ENCODE measurements around the gene RAB5B.
"Not testable (repeated sequence)": the region's sequence is repeated elsewhere in the genome, so short reads cannot be mapped to it uniquely, and the experiment has no call there.

RAB5B gene

DNA sequence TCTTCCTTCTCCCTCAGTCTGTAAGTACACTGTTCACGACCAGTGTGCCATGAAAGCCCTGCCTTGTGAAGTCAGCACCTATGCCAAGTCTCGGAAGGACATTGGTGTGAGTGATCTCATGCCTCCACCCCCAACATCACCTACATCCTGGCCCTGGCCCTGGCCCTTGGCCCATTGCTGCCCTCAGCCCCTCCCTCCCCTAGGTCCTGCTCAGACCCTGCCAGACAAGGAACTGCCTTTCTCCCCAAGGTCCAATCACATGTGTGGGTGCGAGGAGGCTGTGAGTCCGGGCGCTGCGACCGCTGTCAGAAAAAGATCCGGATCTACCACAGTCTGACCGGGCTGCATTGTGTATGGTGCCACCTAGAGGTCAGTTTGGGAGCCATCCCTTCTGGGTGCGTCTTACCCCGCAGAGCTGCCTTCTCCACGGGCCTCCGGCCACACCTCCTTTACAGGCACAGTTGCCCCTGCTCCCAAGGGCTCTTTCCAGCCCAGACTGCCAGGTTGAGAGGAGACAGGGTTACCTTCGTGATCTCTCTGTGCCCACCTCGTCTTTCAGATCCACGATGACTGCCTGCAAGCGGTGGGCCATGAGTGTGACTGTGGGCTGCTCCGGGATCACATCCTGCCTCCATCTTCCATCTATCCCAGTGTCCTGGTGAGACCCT, 33.7 kb upstream of the RAB5B start:
- DNase-seq (ENCODE audit: low read depth in 2 of 2) = peak in 1 of 2 experiments; percentile 50

- no peak for DNase-seq (ENCODE audit: low read depth in 2 of 2)
Observed at GRCh38 chr12:55942055-55942454, 31.8 kb upstream of the RAB5B start.

GRCh38 chr12:55942577-55943136, 31.2 kb upstream of the RAB5B start:
- no peak for DNase-seq (ENCODE audit: low read depth in 2 of 2)

GRCh38 chr12:55946553-55946952, 27.3 kb upstream of the RAB5B start:
- no peak for DNase-seq (ENCODE audit: low read depth in 2 of 2)

DNA sequence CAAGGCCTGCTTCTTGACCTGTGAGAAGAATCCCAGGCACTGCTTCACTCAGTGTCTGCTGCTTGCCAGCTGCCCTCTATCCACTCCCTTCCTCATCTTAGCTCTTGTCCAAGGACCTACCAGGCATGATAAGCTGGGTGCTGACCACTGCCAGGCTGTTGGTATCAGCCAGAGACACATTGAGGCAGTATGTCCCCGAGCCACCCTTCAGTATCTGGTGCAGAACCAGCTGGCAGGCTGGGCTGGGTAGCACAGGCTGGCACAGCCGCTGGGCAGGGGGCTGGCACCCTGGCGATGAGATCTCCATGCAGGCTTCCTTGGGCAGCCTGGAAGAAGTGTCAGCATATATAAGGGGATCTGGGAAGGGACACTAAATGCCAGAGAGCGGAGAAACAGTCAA, 18.5 kb upstream of the RAB5B start:
- DNase-seq (ENCODE audit: low read depth in 2 of 2) = no peak

DNA sequence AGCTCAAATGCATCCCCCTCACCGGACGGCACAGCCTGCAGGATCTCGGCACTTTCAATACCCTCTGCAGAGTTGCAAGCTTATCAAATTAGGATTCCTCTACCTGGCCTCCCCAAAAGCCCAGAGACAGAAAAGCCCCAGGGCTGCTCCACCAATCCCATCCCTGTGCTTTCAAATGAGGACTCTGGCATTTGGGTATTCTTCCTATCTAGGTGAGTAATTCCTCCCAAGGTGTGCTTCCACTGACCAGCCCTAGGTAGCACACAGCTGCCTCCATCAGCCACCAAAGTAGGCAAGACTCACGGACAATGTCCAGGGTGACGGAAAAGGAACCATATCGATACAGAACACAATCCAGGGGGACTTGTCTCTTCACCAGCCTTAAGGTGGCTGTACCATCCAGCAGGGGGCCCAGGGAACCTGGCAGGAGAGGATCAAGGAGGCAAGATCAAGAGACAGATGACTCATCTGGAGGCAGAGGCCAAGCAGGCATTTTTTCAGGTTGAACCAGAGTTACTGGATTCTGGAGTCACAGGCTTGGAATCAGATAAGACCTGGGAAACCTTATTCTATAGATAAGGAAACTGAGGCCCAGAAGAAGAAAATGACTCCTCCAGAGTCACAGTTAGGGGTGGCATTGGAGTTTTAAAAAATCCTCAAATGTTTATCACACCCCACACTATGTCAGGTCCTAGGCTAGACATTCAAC, 17.9 kb upstream of the RAB5B start:
- no peak for DNase-seq (ENCODE audit: low read depth in 2 of 2)

DNA sequence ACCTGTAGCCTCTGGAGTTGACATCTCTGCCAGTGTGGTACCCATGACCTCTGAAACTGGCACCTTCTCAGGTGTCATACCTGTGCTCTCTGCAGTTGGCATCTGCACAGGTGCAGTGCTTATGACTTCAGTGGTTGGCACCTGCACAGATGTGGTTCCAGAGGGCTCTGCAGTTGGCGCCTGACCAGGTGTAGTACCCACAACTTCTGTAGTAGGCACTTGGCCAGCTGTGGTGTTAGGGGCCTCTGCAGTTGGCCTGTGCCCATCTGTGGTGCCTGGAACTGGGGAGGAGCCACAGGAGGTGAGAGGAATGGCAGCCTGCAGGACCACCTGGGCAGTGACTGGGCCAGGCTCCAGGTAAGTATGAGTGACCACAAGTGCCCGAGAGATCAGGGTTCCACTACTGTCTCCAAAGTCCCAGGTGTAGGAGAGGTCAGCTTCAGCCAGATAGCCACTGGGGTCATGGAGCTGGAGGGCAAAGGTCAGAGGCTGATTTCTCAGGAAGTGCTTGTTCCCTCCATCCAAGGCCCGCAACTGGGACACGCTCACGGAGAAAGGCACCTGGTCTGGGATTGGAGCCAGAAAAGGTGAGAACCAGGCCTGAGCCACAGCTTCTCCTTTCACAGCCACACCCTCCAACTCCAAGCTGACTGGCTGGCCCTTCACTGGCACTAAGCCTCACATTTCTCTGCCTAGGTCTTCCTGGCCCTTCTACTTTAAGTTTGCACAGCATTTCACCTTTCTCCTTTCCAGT, 16.6 kb upstream of the RAB5B start:
- DNase-seq (ENCODE audit: low read depth in 2 of 2) = no peak

DNA sequence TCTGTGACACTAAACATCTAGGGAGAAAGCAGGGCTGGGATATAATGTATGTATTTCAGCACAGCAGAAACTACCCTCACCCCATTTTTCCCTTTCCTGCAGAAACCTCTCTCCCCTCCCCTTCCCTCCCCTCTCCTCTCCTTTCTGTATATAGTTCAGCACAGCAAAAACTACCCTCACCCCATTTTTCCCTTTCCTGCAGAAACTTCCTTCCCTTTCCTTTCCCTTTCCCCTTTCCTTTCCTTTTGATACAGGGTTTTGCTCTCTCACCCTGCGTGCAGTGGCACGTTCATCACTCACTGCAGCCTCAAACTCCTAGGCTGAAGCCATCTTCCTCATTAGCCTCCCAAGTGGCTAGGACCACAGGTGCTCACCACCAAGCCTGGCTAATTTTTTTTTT, 10.1 kb upstream of the RAB5B start:
- no peak for DNase-seq (ENCODE audit: low read depth in 2 of 2)

- no peak for DNase-seq (ENCODE audit: low read depth in 2 of 2)
Observed at GRCh38 chr12:55965240-55965639, 8.6 kb upstream of the RAB5B start.

GRCh38 chr12:55965941-55966407, 7.9 kb upstream of the RAB5B start, which contains the start of gene PMEL:
PMEL (minus strand) TSS chr12:55966042; CDS start chr12:55966011, 31 bp downstream.
- no peak for DNase-seq (ENCODE audit: low read depth in 2 of 2)

DNA sequence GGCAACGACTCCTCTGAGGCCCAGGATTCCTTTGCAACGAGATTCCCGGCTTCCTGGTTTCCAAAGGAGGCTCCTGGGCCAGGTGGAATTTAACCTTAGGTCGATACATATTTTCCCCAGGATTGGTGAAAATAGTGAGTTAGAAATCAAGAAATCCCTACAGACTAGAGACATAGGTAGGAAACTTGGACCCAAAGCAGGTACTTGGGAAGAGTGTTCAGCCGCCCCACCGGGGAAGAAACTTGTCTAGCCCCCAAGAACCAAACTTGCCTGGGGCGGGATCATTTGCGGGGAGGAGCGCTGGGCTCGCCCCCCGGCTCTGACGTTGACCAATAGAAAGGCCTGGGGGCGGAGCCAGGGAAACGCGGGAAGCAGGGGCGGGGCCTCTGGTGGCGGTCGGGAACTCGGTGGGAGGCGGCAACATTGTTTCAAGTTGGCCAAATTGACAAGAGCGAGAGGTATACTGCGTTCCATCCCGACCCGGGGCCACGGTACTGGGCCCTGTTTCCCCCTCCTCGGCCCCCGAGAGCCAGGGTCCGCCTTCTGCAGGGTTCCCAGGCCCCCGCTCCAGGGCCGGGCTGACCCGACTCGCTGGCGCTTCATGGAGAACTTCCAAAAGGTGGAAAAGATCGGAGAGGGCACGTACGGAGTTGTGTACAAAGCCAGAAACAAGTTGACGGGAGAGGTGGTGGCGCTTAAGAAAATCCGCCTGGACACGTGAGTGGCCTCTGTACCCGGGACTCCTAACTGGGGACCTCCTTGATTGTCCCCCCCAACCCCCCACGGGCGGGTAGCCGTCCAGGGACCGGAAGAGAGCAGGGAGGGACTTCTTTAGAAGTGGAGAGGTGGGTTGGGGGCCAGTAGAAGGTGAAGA, 7.2 kb upstream of the RAB5B start, which contains the start of gene CDK2:
CDK2 (plus strand) TSS at position 423 of the 874 bp plus-strand sequence; CDS start at position 602, 179 bp downstream.
- DNase-seq (ENCODE audit: low read depth in 2 of 2) = peak; percentile 37 to 42

DNA sequence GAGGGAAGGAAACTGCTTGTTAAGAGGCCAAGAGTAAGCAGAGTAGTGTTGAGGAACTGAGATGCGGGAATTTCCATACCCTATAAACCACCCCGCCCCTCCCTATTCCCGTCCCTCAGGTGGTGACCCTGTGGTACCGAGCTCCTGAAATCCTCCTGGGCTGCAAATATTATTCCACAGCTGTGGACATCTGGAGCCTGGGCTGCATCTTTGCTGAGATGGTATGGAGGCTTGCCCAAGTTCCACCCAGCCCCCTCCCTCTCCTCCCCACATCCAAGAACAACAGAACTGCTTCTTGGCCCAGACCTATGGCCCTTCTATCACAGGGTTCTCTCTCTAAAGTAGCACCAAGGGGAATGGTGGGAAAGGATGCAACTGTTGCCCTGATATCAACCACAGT, 4.5 kb upstream of the RAB5B start:
- no peak for DNase-seq (ENCODE audit: low read depth in 2 of 2)

DNA sequence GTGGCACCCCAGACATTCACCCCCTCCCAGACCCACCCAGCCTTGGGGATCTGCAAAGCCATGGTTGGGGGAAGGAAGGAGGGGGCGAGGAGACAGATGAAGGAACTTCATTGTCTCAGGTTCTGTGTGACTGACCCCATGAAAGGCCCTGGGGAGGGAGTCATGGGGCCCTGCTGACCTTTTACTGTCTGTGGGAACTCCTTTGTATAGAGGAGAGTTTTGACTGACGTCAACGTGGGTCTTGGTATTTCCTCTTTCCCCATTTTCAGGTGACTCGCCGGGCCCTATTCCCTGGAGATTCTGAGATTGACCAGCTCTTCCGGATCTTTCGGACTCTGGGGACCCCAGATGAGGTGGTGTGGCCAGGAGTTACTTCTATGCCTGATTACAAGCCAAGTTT, 3.1 kb upstream of the RAB5B start:
- DNase-seq (ENCODE audit: low read depth in 2 of 2) = no peak

DNA sequence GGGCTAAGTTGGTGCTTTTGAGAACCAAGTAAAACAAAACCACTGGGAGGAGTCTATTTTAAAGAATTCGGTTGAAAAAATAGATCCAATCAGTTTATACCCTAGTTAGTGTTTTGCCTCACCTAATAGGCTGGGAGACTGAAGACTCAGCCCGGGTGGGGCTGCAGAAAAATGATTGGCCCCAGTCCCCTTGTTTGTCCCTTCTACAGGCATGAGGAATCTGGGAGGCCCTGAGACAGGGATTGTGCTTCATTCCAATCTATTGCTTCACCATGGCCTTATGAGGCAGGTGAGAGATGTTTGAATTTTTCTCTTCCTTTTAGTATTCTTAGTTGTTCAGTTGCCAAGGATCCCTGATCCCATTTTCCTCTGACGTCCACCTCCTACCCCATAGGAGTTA, 1.8 kb upstream of the RAB5B start:
- no peak for DNase-seq (ENCODE audit: low read depth in 2 of 2)

DNA sequence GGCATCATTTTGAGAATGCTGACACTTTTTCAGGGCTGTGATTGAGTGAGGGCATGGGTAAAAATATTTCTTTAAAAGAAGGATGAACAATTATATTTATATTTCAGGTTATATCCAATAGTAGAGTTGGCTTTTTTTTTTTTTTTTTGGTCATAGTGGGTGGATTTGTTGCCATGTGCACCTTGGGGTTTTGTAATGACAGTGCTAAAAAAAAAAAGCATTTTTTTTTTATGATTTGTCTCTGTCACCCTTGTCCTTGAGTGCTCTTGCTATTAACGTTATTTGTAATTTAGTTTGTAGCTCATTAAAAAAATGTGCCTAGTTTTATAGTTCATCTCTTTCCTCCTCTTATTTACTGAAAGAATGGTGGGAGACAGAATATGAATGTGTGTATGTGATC, 1.4 kb upstream of the RAB5B start:
- DNase-seq (ENCODE audit: low read depth in 2 of 2) = no peak

- no peak for DNase-seq (ENCODE audit: low read depth in 2 of 2)
Observed at GRCh38 chr12:55972911-55973598, 823 bp upstream of the RAB5B start.

GRCh38 chr12:55974308-55974730, 441 bp downstream of the RAB5B start:
- DNase-seq (ENCODE audit: low read depth in 2 of 2) = no peak

- no peak for DNase-seq (ENCODE audit: low read depth in 2 of 2)
Observed at GRCh38 chr12:55978393-55978792, 4.5 kb downstream of the RAB5B start.

DNA sequence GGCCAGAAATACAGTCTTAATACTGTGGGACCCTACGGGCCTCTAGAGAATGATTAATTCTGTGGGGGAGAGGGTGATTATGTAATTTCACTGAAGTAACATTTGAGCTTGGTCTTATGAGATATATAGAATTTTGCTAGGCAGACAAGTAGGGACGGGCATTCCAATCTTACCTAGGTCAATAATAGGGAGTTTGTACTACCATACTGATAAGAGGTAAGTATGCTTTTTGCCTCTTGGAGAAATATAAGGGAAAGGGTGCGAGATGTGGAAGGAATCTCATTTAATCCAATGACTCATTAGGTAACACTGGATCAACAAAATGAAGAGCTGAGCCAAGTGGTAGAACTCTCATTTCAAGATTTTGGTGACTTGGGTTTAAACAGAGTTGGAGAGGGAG, 5.2 kb downstream of the RAB5B start:
- DNase-seq (ENCODE audit: low read depth in 2 of 2) = no peak

DNA sequence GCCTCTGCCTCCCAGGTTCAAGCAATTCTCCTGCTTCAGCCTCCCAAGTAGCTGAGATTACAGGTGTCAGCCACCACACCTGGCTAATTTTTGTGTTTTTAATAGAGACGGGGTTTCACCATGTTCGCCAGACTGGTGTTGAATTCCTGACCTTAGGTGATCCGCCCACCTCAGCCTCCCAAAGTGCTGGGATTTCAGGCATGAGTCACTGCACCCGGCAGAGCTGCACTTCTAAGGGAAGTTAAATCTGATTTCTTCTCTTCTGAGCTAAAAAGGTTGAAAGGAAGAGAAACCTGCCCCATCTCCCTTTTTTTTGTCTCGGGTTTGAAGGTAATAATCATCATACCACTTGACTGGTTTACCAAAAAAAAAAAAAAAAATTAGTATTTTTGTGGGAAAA, 8.0 kb downstream of the RAB5B start:
- not testable (repeated sequence) for DNase-seq (ENCODE audit: low read depth in 2 of 2)
